Natural killer cell (primary cell): ENCODE results near the gene CEBPE. TPM values are rescaled to one million over a fixed set of nuclear protein-coding genes. Genes with fewer than 3 reads are reported as not detected.

Experiments
- ATAC-seq, 3 donors: fragments of 150-1000 bp in 2 of 3; fragments of 200-7000 bp in 1 of 3; cut with Tn5 transposase; 1 replicate in 1 of 3; 2 replicates in 2 of 3; pipeline ENCODE4 v1.10.0; 2021; ENCODE audit warnings: mild to moderate bottlenecking in 2 of 3, moderate library complexity in 2 of 3
- DNase-seq, 2 donors: peaks; one replicate each; pipeline versions ENCODE4 v3.0.0 to v3.0.0-alpha.2; 2013 to 2021; ENCODE audit warnings: mixed read lengths in 1 of 2
- H3K27ac ChIP-seq: one replicate; pipeline ENCODE4 v1.5.1; 2013; ENCODE audit warnings: mild to moderate bottlenecking, low read length
- H3K27me3 ChIP-seq: one replicate; pipeline ENCODE4 v1.6.1; 2013; ENCODE audit warnings: low read length; ENCODE audit not compliant: control insufficient read depth, insufficient read depth
- H3K36me3 ChIP-seq: one replicate; pipeline ENCODE4 v1.6.1; 2013; ENCODE audit warnings: low read length; ENCODE audit not compliant: control insufficient read depth, insufficient read depth
- H3K4me1 ChIP-seq: one replicate; pipeline ENCODE4 v1.6.1; 2013; ENCODE audit warnings: low read length; ENCODE audit not compliant: control insufficient read depth, insufficient read depth
- H3K4me3 ChIP-seq: one replicate; pipeline ENCODE4 v1.5.1; 2013; ENCODE audit warnings: low read length
- H3K9me3 ChIP-seq: one replicate; pipeline ENCODE4 v1.6.1; 2013; ENCODE audit warnings: low read length; ENCODE audit not compliant: control insufficient read depth, insufficient read depth
- H3K27ac Mint-ChIP-seq, 2 donors: one replicate each; pipeline ENCODE4 v1.8.0; 2022; ENCODE audit warnings: mild to moderate bottlenecking in 2 of 2, mixed read lengths in 2 of 2, moderate library complexity in 1 of 2
- H3K27me3 Mint-ChIP-seq, 2 donors: one replicate each; pipeline ENCODE4 v1.8.0; 2022; ENCODE audit warnings: low read depth in 2 of 2, mixed read lengths in 2 of 2
- H3K36me3 Mint-ChIP-seq: one replicate; pipeline ENCODE4 v1.8.0; 2022; ENCODE audit warnings: mixed read lengths
- H3K4me1 Mint-ChIP-seq, 2 donors: one replicate each; pipeline ENCODE4 v1.8.0; 2022; ENCODE audit warnings: mixed read lengths in 2 of 2
- H3K4me3 Mint-ChIP-seq: one replicate; pipeline ENCODE4 v1.8.0; 2022; ENCODE audit warnings: mild to moderate bottlenecking, moderate library complexity, mixed read lengths
- H3K9me3 Mint-ChIP-seq, 2 donors: one replicate each; pipeline ENCODE4 v1.8.0; 2022; ENCODE audit warnings: mixed read lengths in 2 of 2
- WGBS: methylation state at CpG from one replicate; pipeline ENCODE4 v1.1.7; 2013; ENCODE audit warnings: missing lambda C conversion rate; ENCODE audit not compliant: insufficient coverage; 5-methylcytosine and 5-hydroxymethylcytosine counted together
- intact Hi-C: fragments of 100-400 bp; cut with micrococcal nuclease; formaldehyde crosslinking; loops from one replicate; pipeline ENCODE4 v1.14.2; 2022
- total RNA-seq, 4 donors: library from RNA; stranded (reverse); fragments of 120-200 nt in 1 of 4; gene quantifications; one replicate each; pipeline versions ENCODE4 v1.2.3 to v1.2.4, GENCODE V29; 2013 to 2022
- TF ChIP-seq, protein P1 (sequence below): fragments of 200-600 bp; IDR thresholded peaks from one replicate; pipeline ENCODE4 v1.8.0; 2022; ENCODE audit warnings: antibody characterized with exemption

CEBPE gene
- total RNA-seq, 3 donors from 2014 or later (not counting 1 experiment from before 2014, with no cell fraction given) = not detected

DNA sequence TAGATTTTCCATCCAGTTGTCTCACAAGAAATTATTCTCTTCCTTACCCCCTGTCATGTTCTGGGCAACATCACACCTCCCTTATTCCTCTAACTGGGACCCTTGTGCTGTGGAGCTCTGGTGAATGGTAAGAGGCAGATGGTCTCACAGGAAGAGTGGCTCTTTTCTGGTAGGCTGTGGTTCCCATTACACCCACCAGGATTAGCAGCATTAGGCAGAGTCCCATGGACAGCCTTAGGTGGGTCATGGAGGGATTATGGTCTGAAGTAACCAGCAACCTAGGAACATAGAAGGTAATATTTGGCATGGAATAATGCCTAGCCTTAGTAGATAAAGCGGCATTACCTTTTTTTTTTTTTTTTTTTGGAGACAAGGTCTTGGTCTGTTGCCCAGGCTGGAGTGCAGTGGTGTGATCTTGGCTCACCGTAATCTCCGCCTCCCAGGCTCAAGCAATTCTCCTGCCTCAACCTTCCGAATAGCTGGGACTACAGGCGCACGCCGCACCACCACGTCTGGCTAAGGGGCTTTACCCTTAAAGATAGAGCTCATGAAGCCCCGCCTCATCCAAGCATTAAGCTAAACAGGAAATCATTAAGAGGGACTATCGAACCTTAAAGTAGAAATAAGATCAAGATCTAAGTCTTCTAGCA, 19.7 kb downstream of the CEBPE start:
- peaks cover 9% of the 10 kb centered on the region for H3K4me1 ChIP-seq
- intact Hi-C loops = loop anchor here (10.0 kb wide), 1 partner anchor 205 kb away; the partner anchor contains the start of genes BCL2L2 and PPP1R3E
- TF ChIP-seq, protein P1, sequence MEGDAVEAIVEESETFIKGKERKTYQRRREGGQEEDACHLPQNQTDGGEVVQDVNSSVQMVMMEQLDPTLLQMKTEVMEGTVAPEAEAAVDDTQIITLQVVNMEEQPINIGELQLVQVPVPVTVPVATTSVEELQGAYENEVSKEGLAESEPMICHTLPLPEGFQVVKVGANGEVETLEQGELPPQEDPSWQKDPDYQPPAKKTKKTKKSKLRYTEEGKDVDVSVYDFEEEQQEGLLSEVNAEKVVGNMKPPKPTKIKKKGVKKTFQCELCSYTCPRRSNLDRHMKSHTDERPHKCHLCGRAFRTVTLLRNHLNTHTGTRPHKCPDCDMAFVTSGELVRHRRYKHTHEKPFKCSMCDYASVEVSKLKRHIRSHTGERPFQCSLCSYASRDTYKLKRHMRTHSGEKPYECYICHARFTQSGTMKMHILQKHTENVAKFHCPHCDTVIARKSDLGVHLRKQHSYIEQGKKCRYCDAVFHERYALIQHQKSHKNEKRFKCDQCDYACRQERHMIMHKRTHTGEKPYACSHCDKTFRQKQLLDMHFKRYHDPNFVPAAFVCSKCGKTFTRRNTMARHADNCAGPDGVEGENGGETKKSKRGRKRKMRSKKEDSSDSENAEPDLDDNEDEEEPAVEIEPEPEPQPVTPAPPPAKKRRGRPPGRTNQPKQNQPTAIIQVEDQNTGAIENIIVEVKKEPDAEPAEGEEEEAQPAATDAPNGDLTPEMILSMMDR = no peak
- 100% methylated on average over 9 of the region's 10 CpGs for WGBS
- peak overlapping the region in 1 of 2 donors; percentile 9 for H3K27ac Mint-ChIP-seq
- H3K36me3 ChIP-seq = peaks cover 11% of the 10 kb centered on the region
- H3K36me3 Mint-ChIP-seq = no peaks in the 10 kb centered on the region
- DNase-seq (no peak), ATAC-seq (no peak)
- no peak overlapping the region for H3K4me3 Mint-ChIP-seq
- peaks cover 15 to 23% of the 10 kb centered on the region in 2 donors for H3K4me1 Mint-ChIP-seq
- H3K4me3 ChIP-seq = no peak overlapping the region
- H3K27ac ChIP-seq = no peak overlapping the region
- no peaks in the 10 kb centered on the region for H3K9me3 ChIP-seq
- H3K27me3 ChIP-seq = no peaks in the 10 kb centered on the region
- no peaks in the 10 kb centered on the region for H3K9me3 Mint-ChIP-seq
- H3K27me3 Mint-ChIP-seq = no peaks in the 10 kb centered on the region

DNA sequence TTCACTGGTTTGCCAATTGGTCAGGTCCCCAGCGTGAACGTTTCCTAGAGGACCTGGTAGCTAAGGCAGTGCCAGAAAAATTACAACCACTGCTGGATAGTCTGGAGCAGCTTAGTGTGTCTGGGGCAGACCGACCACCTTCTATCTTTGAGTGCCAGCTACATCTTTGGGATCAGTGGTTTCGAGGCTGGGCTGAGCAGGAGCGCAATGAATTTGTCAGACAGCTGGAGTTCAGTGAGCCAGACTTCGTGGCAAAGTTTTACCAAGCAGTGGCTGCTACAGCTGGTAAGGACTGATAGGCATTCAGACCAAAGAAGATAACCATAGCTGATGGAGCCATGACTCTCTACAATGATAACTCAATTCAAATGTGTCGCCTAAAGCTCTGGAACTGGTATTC, 21.3 kb downstream of the CEBPE start:
- Mint-ChIP-seq H3K4me3 (no peak overlapping the region), H3K27me3 (no peaks in the 10 kb centered on the region), H3K36me3 (no peaks in the 10 kb centered on the region), H3K4me1 (peaks cover 15 to 23% of the 10 kb centered on the region in 2 donors), H3K27ac (no peak overlapping the region), H3K9me3 (no peaks in the 10 kb centered on the region)
- Histone ChIP-seq H3K27me3 (no peaks in the 10 kb centered on the region), H3K36me3 (peaks cover 17% of the 10 kb centered on the region), H3K4me3 (no peak overlapping the region), H3K9me3 (no peaks in the 10 kb centered on the region), H3K4me1 (peaks cover 15% of the 10 kb centered on the region), H3K27ac (no peak overlapping the region)
- intact Hi-C loops = loop anchor here (10.0 kb wide), 1 partner anchor 207 kb away; the partner anchor contains the start of genes BCL2L2 and PPP1R3E
- WGBS = 96% methylated on average over 7 of the region's 7 CpGs
- ATAC-seq (no peak), DNase-seq (no peak)
- TF ChIP-seq, protein P1 = no peak

DNA sequence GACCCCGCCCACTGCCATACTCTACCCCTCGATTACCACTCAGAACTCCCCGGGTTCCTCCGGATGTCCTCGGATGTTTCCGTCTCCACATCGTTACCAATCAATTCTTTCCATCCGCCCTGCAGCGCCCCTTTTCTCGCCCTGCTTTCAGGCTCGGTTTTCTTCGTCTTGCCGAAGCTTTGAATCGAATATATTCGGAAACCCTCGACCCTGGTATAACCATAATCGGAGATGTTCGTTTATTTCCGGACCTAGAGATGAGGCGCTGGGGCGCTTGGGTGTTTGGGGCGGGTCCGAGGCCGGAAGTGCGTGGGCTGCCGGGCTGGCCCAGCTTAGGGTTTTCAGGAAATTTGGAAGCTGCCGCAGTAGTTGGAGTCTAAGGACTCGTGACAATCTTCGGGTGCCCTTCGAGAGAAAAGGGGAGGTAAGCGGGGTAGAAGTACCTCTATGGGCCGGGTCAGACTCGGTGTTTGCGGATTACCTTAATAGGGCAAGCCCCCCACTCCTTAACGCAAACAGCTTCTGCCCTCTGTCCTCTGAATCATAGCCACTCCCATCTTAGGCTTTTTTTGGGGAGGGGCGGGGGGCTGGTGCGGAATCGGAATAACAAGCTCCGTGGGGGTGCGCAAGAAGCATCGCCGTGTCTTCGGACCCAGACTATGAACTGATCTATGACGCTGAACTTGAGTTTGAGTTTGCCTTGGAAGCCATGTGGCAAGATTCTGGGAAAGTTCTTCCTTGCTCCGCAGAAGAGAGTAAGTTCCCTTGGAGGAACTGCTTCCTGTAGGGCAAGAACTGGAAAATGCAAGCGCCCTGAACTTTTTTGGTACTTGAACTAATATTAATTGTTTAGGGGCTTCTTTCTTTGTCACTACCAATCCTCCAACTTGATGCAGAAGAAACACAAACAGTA, 23.6 kb downstream of the CEBPE start, which contains the start of gene C14orf119:
C14orf119 (plus strand) TSS at position 310 of the 913 bp plus-strand sequence. CDS start 2,154 bp downstream, outside the sequence.
- TF ChIP-seq, protein P1 = no peak
- peaks cover 15% of the 10 kb centered on the region for H3K4me1 ChIP-seq
- peak in 1 of 2 donors; percentile 100 for DNase-seq
- no peak within 1 kb of the TSS for H3K27ac Mint-ChIP-seq
- no peaks in the 10 kb centered on the region for H3K9me3 ChIP-seq
- peak within 1 kb of the TSS; percentile 68 for H3K4me3 ChIP-seq
- intact Hi-C loops = loop anchor here (1.0 to 10.0 kb wide), 5 partner anchors 25 to 506 kb away; partner anchors contain the start of genes BCL2L2, DAD1, PABPN1 and PPP1R3E
- no peaks in the 10 kb centered on the region for H3K9me3 Mint-ChIP-seq
- H3K36me3 Mint-ChIP-seq = no peaks in the 10 kb centered on the region
- H3K27me3 Mint-ChIP-seq = no peaks in the 10 kb centered on the region
- no peak within 1 kb of the TSS for H3K4me3 Mint-ChIP-seq
- H3K27ac ChIP-seq = peak within 1 kb of the TSS; percentile 92
- no peaks in the 10 kb centered on the region for H3K27me3 ChIP-seq
- ATAC-seq = peak; percentile 86 to 97 (median 86)
- peaks cover 22 to 28% of the 10 kb centered on the region in 2 donors for H3K4me1 Mint-ChIP-seq
- H3K36me3 ChIP-seq = peaks cover 36% of the 10 kb centered on the region
- under 1% methylated on average over 45 of the region's 46 CpGs for WGBS
